8988T (cell line): ENCODE measurements around the gene DVL2.
"Not testable (repeated sequence)": the region's sequence is repeated elsewhere in the genome, so short reads cannot be mapped to it uniquely, and the experiment has no call there.

Experiments
- DNase-seq: peaks from one replicate; pipeline ENCODE4 v3.0.0; 2011

The DVL2 gene

DNA sequence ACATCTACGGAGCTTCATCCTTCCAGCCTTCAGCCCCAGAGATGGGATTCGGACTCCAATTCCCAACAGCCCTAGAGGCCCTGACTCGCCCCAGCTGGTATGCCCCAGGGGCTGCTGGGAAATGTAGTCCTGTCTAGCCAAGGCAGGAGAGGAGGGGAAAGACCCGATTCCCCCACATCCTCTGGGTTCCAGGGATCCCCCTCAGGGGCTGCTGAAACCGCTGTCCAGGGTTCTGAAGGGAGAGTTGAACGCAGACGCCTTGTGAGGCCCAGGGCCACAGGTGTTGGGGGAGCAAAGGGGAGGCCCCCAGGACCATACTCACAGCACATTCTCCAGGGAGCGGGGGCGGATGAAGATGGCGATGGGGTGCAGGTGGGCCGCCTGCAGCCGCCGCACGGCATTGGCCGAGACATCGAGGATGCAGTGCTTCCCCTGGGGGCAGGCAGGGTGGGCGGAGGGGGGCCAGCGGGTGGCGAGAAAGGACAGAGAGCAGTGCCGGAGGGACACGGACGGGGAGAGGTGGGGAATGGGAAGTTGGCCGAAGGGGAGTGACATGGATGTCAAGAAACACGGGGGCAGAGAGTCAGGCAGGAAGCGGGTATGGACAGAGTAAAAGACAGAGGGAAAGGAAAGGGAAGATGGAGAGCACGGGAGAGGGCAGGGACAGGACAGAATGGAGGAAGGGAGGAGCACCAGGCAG, 42.6 kb downstream of the DVL2 start:
- DNase-seq: peak; percentile 81

GRCh38 chr17:7191069-7191468, 43.2 kb downstream of the DVL2 start:
- no peak for DNase-seq

DNA sequence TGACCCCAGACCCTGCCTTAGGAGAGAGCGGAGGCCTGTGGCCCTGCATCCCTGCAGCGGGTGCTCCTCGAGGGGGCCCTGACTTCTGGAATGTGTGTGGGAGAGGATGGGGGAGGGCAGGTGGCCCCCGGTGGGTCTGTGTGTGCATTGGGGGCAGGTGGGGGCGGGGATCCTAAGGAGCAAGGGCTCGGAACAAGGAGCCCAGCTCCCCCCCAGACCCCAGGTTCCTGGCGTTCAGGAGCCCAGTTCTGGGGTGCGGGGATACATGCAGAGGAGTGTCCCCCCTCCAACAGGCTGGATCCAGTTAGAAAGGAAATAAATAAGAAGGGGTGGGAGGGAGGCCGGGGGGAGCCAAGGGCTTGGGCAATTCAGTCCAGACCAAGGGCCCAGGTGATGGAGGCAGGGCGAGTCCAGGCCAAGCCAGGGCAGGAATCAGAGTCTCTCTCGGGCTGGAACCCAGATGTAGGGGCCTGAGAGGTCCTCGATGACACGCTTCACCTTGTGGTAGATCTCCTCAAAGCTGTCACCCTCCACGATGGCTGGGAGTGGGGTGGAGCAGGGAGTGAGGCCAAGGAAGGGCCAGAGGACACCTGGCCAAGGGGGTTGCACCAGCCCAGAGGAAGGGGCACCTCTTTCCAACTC, 43.9 kb downstream of the DVL2 start:
- no peak for DNase-seq

DNA sequence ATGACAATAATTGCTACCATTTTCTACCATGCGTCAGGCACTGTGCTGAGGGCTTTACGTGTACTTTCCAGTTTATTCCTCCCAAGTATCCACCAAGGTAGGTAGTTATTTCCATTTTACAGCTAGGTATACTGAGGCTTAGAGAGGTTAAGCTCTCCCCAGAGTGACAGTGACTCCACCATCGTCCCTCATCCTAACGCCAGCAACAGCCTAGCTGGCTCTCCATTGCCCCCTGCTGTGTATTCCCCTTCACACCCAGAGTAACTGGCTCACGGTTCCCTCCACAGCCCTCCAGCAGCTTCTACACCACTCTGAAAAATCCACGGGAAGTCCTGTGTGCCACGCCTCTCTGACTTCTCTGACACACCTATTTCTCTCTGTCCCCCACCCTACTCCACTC, 48.1 kb downstream of the DVL2 start:
- DNase-seq: no peak

GRCh38 chr17:7184647-7185046, 49.7 kb downstream of the DVL2 start:
- no peak for DNase-seq

- DNase-seq: no peak
Measured at GRCh38 chr17:7184091-7184488, 50.2 kb downstream of the DVL2 start.

DNA sequence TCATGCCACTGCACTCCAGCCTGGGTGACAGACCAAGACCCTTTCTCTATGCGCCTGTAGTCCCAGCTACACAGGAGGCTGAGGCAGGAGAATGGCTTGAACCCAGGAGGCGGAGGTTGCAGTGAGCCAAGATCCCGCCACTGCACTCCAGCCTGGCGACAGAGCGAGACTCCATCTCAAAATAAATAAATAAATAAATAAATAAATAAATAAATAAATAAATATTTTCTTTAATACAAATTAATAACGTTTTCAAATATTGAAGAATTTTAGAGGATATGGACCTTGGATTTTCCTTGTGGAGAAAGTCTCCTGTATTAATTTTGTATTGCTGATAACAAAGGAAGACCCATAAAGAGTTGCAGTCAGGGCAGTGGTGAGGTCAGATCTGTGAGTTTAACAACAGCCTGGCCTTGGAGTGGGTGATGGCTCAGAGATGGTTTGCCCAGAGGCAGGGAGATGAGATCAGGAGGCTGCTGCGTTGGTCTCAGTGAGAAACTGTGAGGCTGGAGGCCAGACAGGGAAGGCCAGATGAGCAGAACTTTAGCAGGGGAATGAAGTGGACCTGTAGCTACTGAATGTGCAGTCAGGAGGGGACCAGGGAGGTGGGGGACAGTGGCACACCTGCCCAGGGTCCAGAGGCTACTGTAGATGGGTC, 50.8 kb downstream of the DVL2 start:
- no peak for DNase-seq

GRCh38 chr17:7182101-7182500, 52.2 kb downstream of the DVL2 start:
- not testable (repeated sequence) for DNase-seq

DNA sequence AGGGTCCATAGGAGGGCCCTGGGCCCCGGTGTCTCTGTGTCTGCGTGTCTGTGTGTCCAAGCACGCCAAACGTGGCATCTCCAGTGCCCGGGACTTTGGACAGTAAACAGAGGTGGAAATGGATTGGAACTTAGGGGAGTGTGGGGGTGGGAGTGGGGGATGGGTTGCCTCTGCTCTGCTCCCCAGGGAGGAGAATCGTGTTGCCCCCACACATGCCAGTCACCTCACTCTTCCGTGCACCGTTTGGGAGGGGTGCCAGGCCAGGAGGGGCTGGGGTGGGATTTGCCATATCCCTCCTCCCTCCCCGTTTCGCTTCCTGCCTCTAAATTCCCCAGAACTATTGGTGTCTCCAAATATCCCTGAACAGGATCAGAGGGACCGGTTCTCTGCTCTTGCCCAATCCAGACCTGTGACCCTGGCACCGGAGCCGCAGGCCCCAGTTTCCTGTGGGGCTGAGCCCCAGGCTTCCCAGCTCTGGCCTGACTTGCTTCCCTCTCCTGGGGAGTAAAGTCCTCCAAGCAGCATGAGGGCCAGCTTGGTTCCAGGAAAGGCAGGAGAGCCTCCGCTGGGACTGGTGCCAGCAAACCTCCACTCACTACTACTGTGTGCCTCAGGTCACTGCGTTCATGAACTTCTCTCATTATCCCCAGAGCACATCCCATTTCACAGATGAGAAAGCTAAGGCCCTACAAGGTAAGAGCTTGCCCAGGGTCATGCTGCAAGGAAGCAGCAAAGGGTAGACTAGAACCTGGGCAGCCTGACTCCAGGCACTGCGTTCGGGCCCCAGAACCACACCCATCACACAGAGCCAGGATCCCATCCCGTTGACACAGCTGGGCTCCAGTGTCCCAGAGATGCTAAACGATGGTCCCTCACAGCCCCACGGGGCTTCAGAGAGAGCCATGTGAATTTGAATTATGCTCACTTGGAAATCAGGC, 54.7 kb downstream of the DVL2 start, which contains the start of gene ASGR1:
TSS of gene ASGR1 (minus strand) at position 54 of the 938 bp plus-strand sequence. CDS start 807 bp downstream, outside the sequence.
- DNase-seq: no peak

GRCh38 chr17:7178973-7179316, 55.4 kb downstream of the DVL2 start:
- DNase-seq: no peak

DNA sequence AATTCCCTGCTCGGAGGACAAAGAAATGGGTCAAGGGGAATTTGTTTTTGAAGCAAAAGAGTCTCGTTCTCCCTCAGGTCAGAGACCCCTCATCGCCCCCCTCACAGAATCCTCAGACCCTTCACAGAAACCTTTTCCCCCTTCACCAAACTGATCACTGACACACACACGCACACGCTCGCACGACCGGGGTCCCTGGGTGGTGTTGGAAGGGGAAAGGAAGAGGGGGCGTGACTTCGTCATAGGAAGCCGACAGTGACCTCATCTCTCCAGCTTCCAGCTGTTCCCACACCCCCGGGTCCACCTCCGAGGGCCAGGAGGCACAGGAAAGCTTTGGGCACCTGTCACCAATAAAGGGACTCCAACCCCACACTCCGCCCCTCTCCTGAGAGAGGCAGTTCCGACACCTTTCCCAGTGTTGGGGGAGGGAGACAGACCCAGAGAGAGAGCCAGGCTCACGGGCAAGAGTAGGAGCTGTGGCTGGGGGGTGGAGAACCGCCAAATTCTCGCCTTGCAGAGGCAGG, 56.3 kb downstream of the DVL2 start:
- no peak for DNase-seq

DNA sequence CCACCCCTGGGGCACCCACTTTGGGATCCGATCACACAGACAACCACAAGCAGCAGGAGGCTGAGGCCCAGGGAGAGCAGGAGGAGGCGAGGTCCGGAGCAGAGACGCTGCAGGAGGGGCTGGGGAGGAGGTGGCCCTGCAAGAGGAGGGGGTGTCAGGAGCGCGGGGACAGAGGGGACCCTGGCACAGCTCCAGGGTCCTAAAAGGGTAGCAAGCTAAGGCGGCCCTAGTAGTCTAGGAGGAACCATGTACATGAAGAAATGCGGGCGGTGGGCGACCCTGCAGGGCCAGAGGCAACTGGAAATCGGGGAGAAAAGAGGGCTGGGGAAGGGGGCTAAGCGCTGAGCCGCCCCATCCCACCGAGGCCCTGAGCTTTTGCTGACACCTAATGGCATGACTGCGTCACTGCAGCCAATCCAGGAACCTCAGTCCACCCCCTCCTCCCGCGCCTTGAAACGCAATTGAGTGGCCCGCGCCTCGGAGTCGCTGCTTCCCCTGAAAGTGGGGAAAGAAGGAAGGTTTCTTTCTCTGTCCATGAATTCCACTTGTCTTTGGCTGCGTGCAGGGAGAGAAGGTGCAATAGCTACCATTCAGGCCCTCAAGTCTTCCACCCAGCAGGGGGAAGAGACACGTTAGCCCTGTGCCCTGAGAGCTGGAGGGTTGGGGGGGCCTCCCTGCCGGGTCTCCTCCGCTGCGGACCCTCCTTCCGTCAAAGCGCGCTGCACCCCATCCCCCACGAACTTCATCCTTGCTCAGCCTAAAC, 56.9 kb downstream of the DVL2 start:
- peak; percentile 69 for DNase-seq

DNA sequence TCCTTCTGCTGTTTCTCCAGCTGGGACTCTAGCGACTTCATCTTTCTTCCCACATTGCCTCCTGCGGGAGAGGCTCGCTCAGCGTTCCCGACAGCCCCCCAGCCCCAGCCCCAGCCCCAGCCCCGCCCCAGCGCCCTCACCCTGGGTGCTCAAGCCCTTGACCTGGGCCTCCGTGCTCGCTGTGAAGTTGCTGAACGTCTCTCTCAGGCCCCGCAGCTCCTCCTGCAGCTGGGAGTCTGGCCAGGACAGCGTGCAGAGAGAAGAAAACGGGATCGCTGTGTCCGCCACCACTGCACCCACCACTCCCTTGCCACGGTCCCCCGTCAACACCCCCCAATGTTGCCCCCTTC, 57.5 kb downstream of the DVL2 start:
- DNase-seq: no peak

GRCh38 chr17:7176107-7176840, 58.0 kb downstream of the DVL2 start:
- no peak for DNase-seq
